ENCODE data around the gene PKLR.
"Not testable (repeated sequence)": the region's sequence is repeated elsewhere in the genome, so short reads cannot be mapped to it uniquely, and the experiment has no call there.

Gene PKLR

DNA sequence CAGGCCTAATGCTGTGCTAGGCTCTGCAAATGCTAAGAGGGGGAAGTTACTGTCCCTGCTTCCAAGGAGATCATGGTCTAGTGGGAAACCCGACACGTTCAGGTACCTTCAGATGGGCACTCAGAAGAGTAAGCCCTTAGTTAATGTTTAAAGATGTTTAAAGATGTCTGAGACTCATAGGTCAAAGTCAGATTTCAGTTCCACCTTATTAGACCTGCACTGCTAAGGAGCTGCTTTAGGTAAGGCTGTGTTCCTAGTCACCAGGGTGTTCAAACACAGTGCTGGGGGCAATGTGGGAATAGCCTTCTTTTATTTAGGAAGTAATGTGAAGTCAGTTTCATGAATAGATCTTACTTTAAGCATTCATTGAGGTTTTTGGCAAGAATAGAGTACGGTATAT lies 15.7 kb upstream of the PKLR start:
- DNase-seq = no peak

DNA sequence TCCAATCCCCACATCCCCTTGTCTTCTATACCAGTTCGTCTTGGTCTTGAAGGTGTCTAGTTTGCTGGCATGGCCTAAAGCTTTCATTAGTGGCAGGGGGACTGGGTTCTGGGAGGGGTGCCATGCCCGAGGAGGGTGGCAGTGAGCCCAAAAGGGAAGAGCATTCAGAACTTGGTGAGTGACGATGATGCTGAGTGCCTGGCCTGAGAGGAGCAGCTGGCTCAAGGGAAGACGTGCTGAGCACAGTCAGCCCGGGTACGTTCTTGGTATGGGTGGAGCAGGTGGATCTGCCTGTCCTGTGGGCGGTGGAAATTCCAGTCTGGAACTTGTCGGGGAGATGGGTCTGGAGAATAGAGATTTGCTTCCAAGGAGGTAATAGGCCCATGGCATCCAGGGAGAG lies 12.0 kb upstream of the PKLR start:
- no peak for DNase-seq

DNA sequence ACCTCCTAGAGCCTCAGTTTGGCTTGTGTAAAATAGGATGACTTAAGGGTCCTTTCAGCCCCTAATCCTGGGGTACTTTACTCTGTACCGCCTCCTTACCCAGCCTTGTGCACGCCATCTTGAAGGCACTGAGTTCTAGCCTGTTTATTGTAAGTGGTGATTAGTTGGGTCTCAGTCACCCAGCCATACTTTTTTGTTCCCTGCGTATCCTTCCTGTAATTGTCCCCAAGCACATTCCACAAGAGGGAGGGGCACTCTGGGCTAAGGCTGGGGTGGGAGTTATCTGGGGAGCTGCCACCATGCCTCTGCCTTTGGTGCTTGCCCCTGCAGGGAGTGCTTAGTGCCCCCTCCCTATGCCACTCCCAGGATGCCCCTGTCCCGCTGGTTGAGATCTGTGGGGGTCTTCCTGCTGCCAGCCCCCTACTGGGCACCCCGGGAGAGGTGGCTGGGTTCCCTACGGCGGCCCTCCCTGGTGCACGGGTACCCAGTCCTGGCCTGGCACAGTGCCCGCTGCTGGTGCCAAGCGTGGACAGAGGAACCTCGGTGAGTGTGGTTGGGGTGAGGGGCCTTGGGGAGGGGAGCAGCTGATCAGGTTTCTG lies 8.3 kb upstream of the PKLR start:
- DNase-seq = peak; percentile 67

DNA sequence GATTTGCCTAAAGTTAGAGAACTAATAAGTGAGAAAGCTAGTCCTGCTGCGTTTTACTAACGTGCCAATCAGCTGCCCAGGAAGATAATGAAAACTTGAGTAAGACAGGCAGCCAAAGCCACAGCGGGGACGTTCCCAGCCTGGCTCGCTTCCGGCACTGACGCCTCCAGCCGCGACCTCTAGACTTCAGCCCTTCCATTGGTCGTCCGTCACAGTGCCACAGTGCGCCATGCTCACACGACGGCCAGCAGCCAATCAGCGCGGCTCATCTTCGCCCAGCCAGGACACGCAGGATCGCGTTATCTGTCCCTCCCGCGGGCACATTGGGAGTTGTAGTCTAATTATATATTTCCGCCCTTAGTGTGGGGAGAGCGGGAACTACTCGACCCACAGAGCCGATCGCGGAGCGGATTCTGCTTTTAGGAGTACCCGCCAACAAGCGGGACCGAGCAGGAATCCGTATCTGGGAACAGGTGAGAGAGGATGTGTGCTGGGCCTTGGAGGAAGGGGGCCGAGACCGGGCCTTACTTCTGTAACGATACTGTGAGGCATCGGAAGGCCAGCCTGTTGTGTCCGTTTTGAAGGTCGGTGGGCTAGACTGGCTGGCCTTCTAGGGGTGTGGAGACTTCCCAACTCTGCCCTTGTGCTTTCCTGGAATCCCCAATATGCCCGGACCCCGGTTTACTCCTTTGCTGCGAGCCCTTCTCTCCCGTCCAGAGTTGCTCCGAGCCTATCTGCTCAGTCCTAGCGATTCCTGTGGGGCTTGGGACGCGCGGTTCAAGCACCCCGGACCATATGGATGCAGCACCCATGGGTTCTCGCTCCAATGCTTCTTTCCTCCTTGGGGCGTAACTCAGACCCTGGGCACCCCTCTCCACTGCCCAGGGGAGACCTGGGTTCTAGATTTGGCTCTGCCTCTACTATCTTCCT lies 7.5 kb upstream of the PKLR start, which contains the start of gene FDPS:
Gene FDPS, plus strand, starts transcription at position 374 of the 930 bp plus-strand sequence. CDS start 924 bp downstream, outside the sequence.
- DNase-seq = peak; percentile 99

DNA sequence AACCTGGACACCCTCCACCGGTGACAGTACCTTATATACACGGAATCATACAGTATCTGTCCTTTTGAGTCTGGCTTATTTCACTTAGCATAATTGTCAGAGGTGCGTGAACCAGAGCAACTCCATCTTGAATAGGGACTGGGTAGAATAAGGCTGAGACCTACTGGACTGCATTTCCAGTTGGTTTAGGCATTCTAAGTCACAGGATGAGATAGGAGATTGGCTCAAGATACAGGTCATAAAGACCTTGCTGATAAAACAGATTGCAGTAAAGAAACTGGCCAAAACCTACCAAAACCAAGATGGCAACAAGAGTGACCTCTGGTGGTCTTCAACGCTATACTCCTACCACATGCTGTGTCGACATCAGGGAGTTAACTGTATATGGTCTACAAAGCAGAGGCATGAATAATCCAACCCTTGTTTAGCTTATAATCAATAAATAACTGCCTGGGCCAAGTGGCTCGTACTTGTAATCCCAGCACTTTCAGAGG lies 6.1 kb upstream of the PKLR start:
- peak; percentile 19 for DNase-seq

DNA sequence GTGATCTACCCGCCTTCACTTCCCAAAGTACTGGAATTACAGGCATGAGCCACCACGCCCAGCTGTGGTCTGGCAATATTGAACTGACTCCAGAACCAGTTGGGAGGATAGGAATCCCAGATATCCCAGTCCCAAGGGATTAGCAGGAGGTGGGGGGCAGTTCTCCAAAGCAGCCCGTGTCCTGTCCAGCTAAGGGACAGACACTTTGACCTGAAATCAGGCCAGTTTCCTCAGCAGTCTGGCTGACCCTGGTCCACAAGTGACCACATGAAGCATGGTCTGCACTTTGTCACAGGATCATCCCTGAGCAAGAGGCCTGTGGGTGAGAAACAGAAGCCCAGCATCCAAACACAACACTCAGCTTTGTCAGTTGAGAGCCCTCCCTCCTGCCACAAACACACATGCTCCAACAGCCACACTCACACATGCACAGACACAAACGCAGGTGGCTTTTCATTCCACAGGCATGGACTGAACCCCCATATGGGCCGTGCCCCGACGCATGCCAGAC lies 4.7 kb upstream of the PKLR start:
- no peak for DNase-seq

DNA sequence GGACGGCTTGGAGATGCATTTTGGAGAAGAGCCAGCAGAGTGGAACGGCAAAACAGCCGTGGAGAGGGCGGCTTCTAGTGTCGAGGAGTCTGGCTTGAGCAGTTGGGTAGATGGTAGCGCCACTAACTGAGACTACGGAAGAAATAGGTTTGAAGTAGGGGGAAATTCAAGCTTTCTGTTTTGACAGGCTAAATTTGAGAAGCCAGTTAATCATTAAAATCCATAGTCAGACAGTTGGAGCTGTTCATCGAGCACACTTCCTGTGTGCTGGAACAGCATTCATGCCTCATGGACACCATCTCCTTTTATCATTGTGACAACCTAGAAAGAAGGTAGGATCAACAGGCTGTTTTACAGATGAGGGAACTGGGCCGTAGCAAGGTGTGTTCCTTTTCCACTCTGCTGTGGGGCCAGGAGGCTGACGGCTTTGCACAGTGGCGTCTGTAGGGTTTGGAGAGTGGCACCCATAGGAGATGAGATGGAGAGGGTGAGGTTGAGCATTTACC lies 3.4 kb upstream of the PKLR start:
- DNase-seq = no peak

DNA sequence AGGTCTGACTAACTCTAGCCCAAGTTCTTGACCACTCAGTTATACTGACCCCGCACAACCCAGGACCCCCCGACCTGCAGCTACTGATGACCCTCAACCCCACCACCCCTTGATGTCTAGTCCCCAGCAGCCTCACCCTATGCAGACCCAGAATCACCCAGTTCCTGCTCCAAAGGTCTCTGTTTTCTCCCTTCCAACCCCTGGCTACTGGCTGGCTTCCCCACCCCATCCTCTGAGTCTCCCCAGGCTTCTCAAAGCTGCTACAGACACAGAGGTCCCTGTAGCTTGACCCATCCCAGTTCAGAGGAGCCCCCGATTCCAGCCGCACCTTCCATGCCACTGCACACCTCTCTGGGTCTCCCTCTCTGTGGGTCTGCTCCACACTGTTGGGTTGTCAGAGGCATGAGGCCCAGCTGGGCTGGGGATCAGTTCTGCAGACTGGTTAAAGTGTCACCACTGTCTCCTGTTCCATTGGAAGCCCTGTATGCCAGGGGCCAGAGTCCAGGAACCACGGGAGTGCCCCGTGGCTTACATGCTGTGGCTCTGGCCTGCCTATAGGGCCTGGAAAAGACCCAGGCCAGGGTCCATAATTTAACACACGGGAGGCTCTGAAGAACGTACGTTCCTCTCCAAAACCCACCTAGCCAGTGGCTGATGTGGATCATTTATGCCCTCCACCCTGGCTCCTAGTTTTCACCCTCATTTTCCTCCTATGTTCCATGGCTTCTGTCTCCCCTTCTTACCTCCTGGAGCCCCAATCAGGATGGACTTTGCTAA lies 497 bp downstream of the PKLR start:
- no peak for DNase-seq

DNA sequence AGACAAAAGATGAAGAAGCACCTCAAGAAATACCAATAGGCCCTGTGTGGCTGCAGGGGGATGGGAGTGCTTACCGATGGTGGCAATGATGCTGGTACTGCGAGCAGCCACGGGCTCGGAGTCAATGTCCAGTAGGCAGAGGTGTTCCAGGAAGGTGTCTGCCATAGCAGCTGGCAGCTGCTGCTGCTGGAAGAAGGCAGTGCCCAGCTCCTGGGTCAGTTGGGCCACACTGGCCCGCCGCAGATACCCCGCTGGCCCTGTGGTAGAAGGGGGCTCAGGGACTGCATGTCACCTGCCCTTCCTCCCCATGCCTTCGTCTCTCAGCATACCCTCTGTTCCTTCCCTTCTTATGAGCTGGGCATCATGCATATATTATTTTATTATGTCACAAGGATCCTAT lies 1.2 kb downstream of the PKLR start:
- no peak for DNase-seq

DNA sequence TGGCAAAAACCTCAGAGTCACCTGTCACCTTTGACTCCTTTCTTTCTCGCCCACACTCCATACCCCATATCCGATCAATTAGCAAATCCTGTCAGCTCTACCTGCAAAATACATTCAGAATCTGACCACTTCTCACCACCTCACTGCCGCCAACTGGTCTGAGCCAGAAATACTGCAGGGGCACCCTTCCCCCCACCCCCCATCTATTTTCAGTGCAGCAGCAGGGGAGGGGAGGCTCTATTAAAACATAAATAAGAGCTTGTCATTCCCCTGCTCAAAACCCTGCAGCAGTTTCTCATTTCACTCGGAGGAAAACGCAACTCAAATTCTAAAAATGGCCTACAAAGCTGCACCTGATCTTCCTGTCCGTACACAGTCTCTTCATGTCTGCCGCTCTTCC lies 3.9 kb downstream of the PKLR start:
- DNase-seq = no peak

DNA sequence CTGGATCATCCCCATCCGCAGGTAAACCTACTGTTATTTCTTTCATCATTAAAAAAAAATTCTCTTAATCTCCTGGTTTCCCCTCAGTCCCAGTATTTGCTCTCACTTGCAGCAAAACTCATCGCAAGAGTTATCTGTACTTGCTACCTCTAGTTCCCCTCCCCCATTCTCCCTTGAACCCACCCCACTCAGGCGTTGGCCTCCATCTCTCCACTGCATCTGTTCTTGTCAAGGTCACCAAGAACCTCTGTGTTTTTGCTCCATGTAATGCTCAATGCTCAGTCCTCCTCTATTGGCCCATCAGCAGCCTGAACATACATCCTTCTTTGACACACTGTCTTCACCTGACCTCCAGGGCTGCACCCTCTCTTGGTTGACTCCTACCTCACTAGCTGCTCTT lies 4.6 kb downstream of the PKLR start:
- DNase-seq = no peak

DNA sequence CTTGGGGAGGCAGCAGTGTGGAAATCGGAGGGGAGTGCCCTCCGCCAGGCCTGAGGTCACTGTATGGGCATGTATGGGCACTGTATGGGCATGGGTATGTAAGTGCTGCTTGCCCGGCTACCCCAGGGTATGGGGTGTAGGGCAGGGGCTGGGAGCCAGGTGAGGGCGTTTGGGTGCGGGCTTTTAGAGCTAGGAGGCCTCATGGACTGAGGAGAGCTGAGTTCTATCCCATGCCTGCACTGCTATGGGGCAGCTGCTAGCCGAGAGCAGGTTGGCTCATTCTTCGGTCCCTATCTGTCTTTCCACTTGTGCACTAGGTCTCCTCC lies 5.3 kb downstream of the PKLR start:
- no peak for DNase-seq

DNA sequence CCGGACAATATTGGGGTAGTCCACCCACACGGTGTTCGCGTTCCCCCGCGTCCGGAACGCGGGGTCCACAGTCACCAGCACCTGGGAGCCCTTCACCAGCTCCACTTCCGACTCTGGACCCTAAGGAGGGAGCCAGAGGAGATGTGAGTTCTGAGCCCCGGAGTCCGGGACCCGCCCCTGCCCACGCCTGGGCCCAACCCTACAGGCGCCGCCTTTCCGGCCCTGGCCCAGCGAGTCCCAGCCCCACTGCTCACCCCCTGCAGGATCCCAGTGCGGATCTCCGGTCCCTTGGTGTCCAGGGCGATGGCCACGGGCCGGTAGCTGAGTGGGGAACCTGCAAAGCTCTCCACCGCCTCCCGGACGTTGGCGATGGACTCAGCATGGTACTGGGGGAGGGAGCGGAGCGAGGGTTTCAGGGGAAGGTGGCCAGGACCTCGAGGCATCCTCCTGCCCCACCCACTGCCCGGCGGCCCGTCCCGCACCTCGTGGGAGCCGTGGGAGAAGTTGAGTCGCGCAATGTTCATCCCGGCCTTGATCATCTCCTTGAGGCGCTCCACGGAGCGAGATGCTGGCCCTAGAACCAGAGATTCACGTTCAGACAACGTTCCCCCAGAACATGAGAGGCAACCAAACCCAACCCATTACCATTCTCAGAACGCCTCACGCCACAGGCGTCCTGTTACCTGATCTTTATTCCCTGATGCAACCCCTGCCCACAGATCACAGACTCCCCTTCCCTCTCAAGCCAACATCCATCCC lies 5.9 kb downstream of the PKLR start:
- DNase-seq = no peak

DNA sequence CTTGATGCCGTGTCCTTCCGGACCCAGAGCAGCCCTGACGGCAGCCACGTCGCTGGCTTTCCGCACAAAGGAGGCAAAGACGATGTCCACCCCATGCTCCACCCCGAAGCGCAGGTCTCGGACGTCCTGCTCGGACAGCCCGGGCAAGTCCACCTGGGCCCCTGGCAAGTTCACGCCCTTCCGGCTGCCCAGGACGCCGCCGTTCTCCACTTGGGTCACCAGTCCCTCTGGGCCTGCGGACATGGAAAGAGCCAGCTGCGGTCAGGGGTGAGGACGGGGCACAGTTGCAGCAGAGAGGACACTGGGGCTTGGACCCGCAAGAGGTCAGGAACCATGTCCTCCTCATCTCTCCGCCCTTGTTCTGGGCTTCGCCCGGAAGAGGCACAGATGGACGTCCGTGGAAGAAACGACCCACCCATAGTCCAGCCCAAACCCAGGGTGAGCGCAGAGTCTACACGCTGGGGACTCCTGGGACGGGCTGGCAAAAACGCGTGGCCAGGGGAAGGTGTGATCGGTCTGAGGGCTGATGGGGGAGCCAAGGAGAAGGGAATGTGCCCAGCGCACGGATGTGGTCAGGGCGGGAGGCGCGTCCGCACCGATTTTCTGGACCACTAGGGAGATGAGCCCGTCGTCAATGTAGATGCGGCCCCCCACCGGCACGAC lies 6.6 kb downstream of the PKLR start:
- no peak for DNase-seq

DNA sequence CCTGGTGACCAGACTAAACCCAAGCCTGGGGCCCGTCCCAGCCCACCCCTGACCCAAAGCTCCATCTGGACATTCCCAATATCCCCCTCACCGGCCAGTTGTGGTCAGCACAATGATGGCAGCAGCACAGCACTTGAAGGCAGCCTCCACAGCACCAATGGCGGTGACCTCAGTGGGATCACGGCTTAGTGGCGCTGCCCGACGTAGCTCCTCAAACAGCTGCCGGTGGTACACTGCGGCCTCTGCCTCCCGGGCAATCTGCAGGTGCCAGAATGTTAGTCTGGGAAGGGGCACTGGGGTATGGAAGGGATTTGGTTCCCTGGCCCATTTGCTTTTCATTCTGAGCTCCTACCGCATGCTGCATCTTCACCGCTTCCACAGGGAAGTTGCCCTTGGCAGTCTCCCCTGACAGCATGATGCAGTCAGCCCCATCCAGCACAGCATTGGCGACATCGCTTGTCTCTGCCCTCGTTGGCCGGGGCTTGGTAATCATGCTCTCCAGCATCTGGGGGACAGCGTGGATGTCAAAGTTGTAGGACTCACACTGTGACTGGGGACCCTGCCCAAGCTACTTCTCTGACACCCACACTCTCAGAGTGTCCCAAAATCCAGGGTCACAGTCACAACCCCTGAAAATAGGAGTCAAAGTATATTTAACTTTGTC lies 8.0 kb downstream of the PKLR start:
- no peak for DNase-seq

DNA sequence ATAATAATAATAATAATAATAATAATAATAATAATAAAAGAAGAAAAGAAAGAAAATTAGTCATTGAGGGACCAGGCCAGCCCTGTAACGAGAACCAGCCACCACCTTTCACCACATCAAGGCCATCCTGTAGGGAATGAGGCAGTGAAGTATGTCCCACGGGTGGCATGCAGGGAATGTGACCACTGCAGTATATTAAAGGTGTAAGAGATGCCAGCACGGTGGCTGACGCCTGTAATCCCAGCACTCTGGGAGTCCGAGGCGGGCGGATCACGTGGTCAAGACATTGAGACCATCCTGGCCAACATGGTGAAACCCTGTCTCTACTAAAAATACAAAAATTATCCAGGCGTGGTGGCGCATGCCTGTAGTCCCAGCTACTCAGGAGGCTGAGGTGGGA lies 10.2 kb downstream of the PKLR start:
- not testable (repeated sequence) for DNase-seq

DNA sequence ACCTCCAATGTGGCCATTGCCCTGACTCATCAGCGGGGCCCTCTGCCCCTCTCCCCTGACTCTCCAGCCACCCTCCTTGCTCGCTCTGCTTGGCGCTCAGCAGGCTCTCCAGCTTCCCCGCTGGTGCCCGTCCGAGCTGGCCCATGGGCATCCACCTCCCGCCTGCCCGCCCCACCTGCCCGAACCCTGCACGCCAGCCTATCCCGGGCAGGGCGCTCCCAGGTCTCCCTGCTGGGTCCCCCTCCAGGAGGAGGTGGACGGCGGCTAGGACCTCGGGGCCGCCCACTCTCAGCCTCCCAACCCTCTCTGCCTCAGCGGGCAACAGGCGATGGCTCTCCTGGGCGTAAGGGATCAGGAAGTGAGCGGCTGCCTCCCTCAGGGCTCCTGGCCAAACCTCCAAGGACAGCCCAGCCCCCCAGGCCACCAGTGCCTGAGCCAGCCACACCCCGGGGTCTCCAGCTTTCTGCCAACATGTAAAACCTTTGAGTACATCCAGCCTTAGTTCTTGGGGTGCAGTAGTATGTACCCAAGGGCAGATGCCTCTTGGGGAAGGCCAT lies 13.2 kb downstream of the PKLR start:
- DNase-seq = no peak

DNA sequence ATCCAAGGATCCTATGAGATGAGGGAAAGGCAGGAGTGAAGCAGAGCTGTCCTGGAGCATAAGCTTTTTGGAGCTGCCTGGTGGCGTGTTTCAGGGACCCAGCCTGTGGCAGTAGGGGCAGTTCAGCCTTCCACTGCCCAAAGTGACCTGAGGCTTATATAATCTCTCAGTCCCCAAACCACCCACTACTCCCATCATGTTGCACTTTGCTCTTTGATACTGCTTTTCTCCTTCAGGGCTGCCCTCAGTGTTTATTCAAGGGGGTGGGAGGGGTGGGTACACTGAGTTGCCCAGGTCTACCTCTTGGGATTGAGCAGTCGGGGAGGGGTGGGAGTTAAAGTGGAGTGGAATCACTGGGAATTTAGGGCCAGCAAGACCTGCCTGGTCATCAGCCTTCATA lies 14.7 kb downstream of the PKLR start:
- no peak for DNase-seq

DNA sequence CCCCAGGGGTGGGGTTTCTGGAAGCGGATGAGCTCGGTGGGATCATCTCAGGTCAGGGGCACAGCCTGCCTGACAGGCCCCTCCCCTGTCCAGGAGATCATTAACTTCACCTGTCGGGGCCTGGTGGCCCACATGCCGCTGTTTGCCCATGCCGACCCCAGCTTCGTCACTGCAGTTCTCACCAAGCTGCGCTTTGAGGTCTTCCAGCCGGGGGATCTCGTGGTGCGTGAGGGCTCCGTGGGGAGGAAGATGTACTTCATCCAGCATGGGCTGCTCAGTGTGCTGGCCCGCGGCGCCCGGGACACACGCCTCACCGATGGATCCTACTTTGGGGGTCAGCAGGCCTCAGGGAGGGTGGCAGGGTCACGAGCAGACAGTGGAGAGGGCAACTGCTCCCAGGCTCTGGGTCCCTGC lies 15.6 kb downstream of the PKLR start:
- no peak for DNase-seq

DNA sequence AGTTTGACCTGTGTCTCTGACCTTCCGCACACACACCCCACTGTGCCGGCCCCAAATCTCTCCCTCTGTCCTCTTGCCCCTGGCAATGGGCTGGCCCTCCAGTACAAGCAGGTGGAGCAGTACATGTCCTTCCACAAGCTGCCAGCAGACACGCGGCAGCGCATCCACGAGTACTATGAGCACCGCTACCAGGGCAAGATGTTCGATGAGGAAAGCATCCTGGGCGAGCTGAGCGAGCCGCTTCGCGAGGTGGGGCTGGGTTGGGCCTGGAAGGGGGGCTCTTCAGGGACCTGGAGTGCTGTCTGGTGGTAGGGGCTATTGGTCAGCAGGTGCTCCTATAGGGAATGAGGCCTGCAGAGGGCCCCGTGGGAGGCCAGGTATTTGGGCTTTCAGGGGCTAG lies 16.2 kb downstream of the PKLR start:
- no peak for DNase-seq

DNA sequence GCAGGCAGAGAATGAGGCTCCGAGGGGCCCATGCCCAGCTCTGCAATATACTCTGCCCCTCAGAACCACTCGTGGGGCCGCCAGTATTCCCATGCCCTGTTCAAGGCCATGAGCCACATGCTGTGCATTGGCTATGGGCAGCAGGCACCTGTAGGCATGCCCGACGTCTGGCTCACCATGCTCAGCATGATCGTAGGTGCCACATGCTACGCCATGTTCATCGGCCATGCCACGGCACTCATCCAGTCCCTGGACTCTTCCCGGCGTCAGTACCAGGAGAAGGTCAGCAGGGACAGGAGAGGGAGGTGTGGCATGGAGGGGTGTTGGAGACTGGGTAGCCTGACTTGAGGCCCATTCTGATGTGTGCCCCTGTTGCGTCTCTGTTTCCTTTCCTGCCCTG lies 16.8 kb downstream of the PKLR start:
- DNase-seq = no peak

Measured in COR-L47 (cell line).